Bronchial epithelial cell (primary cell): ENCODE data around the gene SH3BP4. TPM values are rescaled to one million over a fixed set of nuclear protein-coding genes. Genes with fewer than 3 reads are reported as not detected.

Source experiments
- DNase-seq: peaks from one replicate; pipeline ENCODE4 v3.0.0-alpha.2; 2010; ENCODE audit warnings: low read depth
- FAIRE-seq: peaks from 2 replicates; lab custom pipeline; 2011; peaks lifted over from hg19 to GRCh38; lab: Jason Lieb, UNC
- H3K27me3 ChIP-seq: 2 replicates; pipeline ENCODE4 v1.5.1; 2011; ENCODE audit warnings: low read length; ENCODE audit not compliant: control insufficient read depth, insufficient read depth
- H3K36me3 ChIP-seq: 2 replicates; pipeline ENCODE4 v1.5.1; 2011; ENCODE audit warnings: low read length; ENCODE audit not compliant: control insufficient read depth, insufficient read depth
- H3K4me3 ChIP-seq: 2 replicates; pipeline ENCODE4 v1.5.1; 2011; ENCODE audit warnings: mild to moderate bottlenecking, low read depth, low read length, control low read depth
- CTCF ChIP-seq: IDR thresholded peaks from 2 replicates; pipeline ENCODE4 v1.5.1; 2011; ENCODE audit warnings: mild to moderate bottlenecking, moderate library complexity, low read length, control low read depth, inconsistent platforms; ENCODE audit not compliant: insufficient read depth, severe bottlenecking
- total RNA-seq: library from RNA; depleted of rRNA; stranded (reverse); fragments of >200 nt; gene quantifications from 2 replicates; pipeline ENCODE4 v1.2.1, GENCODE V29; 2014

The SH3BP4 gene
- total RNA-seq, 1 donor from 2014 or later: 22.1 TPM

DNA sequence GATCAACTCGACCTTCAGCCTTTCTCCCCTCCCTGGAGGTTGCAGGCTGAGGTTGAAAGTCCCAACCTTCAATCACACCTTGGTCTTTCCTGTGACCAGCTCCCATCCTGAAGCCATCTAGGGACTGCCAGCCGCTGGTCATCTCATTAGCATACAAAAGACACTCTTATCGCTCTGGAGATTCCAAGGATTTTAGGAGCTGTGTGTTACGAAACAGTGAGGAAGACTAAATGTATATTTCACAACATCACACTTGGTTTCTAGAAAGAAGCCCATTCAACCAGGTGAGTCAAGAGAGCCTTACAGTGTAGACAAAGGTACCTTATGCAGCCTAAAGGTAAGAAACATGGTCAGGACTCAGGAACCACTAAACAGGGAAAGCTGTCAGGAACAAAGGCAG lies 126.4 kb downstream of the SH3BP4 start:
- H3K27me3 ChIP-seq: no peaks in the 10 kb centered on the region
- TF ChIP-seq CTCF: no peak
- DNase-seq: no peak
- no peak overlapping the region for H3K4me3 ChIP-seq
- no peak for FAIRE-seq
- H3K36me3 ChIP-seq: no peaks in the 10 kb centered on the region

- no peaks in the 10 kb centered on the region for H3K27me3 ChIP-seq
- no peak for TF ChIP-seq CTCF
- FAIRE-seq (peak; percentile 98), DNase-seq (no peak)
- H3K4me3 ChIP-seq: no peak overlapping the region
- H3K36me3 ChIP-seq: no peaks in the 10 kb centered on the region
Observed at GRCh38 chr2:235078914-235079472, 127.2 kb downstream of the SH3BP4 start.

DNA sequence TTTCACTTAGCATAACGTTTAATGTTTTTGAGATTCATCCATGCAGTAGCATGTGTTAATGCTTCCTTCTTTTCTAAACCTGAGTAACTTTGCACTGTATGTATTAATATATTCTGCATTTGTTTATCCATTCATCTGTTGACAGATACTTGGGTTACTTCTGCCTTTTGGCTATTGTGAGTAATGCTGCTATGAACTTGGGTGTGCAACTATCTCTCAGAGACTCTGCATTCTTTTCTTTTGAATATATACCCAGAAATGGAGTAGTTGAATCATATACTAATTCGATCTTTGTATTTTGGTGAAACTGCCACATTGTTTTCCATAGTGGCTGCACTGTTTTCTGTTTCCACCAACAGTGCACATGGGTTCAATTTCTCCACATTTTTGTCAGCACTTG lies 128.3 kb downstream of the SH3BP4 start:
- TF ChIP-seq CTCF: no peak
- Histone ChIP-seq H3K4me3 (no peak overlapping the region), H3K27me3 (no peaks in the 10 kb centered on the region), H3K36me3 (no peaks in the 10 kb centered on the region)
- DNase-seq (peak; percentile 73), FAIRE-seq (no peak)

- Histone ChIP-seq H3K4me3 (no peak overlapping the region), H3K27me3 (peaks cover 4% of the 10 kb centered on the region), H3K36me3 (no peaks in the 10 kb centered on the region)
- FAIRE-seq (no peak), DNase-seq (no peak)
- no peak for TF ChIP-seq CTCF
Observed at GRCh38 chr2:235082578-235083338, 130.9 kb downstream of the SH3BP4 start.

DNA sequence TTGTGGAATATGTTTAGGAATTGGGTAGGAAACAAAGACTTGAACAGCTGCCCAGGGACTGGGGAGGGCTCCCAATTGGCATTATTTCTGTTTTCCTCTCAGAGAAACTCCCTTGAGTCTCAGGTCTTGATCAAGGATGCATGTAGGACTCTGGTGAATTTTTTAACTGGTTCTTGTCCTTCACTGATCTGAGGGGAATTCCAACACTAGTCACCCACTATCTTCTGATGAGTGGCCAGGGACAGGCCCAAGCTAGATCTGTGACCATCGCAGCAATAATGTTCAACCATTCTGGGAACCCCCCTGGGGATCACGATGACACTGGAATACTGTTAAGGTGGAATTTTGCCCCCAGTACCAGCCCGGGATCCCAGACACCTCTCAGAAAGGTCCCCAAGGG lies 132.0 kb downstream of the SH3BP4 start:
- TF ChIP-seq CTCF: no peak

More for the DNA sequence above, 132.0 kb downstream of the SH3BP4 start:
- no peak overlapping the region for H3K4me3 ChIP-seq
- H3K36me3 ChIP-seq: no peaks in the 10 kb centered on the region
- peaks cover 4% of the 10 kb centered on the region for H3K27me3 ChIP-seq
- FAIRE-seq: no peak
- DNase-seq: peak; percentile 32
